GOT3 (cell line): ENCODE results near the gene RHO.

ENCODE experiments used
- DNase-seq: peaks from one replicate; lab custom pipeline; 2025; ENCODE audit warnings: mixed read lengths; lab: John Stamatoyannopoulos, UW

RHO gene

DNA sequence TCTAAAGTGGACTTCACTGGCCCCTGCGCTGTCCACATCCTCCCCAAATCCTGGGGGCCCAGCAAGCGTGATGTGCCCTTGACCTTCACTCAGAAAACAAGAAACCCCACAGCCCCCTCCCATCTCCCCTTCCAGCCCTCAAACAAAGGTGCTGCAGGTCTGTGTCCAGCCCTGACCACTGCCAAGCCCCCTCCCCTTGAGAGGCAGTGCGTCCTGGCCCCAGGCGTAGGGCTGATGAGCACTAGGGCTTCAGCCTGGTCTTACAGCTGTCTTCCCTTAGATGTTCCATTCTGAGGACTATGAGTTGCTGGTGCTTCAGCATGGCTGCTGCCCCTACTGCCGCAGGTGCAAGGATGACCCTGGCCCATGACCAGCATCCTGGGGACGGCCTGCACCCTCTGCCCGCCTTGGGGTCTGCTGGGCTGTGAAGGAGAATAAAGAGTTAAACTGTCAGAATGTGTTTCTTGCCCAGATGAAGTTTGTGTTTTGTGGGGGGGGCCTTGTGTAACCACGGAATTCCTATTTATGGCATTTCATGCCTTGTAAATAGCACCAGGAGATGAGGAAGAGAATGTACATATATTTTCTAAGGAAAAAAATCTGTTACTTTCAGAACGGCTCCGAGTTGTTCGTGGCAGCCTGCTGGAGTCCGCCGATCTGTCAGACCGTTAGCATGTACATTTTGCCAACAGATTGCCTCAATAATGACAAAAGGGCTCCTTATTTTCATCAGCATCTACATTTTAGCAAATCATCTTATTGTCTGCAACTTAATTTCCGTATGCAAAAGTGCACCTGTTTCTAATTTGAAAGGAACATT lies 8.3 kb upstream of the RHO start:
- no peak for DNase-seq

DNA sequence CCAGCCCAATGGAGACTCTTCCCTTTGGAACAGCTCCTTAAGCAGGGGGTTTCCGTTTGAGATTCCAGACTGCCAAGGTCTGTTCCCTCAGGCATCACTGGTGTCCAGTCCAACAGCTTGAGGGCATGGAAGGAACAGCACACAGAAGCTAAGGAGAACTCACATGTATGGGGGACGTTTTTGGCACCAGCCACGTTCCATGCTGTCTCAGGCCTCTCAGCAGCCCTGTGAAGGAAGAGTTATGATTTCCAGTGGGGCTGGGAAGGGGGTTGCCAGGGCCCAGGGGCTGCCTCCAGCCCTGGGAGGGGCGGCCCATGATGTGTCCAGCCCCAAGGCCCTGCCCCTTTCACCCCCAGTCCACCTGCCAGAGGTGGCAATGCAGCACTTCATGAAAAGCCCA lies 7.5 kb upstream of the RHO start:
- no peak for DNase-seq

DNA sequence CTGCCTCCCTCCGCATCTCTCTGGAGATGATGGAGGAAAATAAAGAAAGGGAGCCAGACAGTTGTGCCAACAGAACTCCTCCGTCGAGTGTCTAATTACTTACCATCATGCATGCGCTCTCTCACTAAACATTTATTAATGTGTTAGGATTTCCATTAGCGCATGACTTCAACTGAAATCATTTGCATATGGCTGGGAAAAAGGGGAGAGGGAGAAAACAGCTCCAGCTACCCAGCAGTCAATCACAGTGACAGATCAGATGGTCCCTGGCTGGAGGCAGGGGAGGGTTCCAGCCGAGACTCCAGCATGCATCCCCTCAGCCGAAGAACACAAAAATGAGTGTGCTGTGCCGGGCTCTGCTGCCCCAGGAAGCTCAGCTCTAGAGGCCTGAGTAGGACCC lies 6.8 kb upstream of the RHO start:
- no peak for DNase-seq

DNA sequence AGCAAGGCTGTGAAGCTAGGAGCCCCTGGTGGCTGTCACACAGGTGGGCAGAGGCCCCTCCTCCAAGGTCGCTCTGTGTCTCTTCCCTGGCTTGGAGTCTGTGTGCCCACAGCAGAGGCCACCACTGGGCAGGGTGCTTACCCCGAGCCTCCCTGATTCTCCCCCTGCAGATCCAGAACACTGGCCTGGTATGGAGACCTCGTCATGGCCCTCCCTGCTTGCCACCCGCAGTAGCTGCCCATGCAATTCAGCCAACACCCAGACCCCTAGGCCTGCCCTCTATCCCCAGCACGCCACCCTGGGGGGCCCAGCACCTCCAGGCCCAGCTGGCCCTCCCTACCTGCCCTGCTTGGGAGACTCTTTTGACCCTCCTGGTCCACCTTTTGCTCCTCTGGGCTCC lies 5.5 kb upstream of the RHO start:
- no peak for DNase-seq

DNA sequence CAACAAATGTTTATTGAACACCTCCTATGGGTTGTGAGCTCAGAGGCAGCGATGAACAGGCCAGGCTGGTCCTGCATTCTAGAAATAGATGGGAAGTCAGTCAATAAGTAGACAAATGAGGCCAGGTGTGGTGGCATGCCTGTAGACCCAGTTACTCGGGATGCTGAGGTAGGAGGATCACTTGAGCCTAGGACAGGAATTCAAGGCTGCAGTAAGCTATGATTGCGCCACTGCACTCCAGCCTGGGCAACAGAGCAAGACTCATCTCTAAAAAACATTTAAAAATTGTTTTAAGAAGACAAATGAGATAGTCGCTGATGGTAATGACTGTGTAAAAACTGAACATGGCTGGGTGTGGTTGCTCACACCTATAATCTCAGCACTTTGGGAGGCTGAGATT lies 4.4 kb upstream of the RHO start:
- no peak for DNase-seq

DNA sequence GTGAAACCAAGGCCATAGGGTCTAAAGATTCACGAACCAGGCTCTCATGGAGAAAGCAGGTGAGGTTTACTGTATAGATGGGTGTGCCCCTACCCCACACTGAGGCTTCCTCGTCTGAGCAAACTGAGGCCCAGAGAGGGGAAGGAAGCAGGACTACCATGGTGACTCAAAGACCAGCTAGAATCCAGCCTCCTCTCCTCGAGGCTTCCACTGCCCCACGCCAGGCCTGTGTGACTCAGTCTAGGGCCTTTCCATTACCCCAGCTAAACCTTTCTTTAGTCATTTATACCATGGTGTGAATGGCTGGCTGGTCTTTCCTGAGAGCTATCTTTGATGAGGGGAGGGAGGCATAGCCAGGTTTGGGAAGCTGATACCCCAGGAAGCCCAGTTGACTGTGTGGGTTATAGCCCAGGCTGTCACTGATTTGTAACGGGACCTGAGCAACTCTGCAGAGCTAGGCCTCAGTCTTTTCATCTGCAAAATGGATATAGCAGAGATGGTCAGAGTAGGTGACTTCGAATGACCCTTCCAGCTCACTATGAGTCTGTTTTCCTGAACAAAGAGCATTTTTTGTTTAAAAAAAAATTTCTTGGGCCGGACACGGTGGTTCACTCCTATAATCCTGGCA lies 3.0 kb upstream of the RHO start:
- no peak for DNase-seq

DNA sequence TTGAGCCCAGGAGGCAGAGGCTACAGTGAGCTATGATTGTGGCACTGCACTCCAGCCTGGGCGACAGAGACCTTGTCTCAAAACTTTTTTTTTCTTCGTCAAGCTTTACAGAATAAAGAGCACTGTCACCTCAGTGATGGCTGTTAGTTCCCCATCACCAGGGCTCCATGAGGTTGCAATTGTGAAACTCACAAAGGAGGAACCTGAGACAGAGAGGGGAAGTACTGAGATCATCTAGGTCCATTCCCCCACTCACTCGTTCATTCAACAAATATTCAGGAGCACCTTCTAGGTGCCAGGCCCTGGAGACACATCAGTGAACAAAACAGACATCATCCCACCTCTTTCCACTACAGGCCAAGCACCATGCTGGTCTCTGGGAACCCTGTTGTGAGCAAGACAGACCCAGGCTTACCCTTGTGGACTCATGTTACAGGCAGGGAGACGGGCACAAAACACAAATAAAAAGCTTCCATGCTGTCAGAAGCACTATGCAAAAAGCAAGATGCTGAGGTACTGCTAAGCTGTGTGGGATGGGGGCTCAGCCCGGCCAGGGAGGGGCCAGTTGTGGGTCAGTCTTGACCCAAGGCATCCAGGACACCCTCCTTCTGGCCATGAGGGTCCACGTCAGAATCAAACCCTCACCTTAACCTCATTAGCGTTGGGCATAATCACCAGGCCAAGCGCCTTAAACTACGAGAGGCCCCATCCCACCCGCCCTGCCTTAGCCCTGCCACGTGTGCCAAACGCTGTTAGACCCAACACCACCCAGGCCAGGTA lies 2.1 kb upstream of the RHO start:
- DNase-seq: no peak

DNA sequence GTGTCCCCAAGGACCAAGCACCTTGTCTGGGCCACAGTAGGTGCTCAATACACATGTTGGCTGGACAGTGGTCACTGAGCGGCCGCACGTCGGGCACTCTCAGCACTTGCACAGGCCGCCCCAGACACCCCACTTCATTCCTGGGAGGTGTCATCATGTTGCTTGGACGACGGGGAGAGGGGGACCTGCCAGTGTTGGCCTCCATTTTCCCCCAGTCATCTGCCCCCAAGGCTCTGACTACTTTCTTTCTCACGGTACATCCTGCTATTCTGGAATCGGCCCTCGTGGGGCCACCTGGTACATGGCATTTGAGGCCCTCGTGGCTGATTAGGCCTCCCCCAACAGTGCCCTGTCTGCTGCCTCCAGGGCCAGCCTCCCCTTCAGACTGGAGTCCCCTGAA lies 1.2 kb upstream of the RHO start:
- DNase-seq: no peak

DNA sequence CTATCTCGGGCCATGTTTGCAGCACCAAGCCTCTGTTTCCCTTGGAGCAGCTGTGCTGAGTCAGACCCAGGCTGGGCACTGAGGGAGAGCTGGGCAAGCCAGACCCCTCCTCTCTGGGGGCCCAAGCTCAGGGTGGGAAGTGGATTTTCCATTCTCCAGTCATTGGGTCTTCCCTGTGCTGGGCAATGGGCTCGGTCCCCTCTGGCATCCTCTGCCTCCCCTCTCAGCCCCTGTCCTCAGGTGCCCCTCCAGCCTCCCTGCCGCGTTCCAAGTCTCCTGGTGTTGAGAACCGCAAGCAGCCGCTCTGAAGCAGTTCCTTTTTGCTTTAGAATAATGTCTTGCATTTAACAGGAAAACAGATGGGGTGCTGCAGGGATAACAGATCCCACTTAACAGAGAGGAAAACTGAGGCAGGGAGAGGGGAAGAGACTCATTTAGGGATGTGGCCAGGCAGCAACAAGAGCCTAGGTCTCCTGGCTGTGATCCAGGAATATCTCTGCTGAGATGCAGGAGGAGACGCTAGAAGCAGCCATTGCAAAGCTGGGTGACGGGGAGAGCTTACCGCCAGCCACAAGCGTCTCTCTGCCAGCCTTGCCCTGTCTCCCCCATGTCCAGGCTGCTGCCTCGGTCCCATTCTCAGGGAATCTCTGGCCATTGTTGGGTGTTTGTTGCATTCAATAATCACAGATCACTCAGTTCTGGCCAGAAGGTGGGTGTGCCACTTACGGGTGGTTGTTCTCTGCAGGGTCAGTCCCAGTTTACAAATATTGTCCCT lies 1.2 kb downstream of the RHO start:
- DNase-seq: no peak

DNA sequence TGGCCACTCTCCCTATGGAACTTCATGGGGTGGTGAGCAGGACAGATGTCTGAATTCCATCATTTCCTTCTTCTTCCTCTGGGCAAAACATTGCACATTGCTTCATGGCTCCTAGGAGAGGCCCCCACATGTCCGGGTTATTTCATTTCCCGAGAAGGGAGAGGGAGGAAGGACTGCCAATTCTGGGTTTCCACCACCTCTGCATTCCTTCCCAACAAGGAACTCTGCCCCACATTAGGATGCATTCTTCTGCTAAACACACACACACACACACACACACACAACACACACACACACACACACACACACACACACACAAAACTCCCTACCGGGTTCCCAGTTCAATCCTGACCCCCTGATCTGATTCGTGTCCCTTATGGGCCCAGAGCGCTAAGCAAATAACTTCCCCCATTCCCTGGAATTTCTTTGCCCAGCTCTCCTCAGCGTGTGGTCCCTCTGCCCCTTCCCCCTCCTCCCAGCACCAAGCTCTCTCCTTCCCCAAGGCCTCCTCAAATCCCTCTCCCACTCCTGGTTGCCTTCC lies 1.9 kb downstream of the RHO start:
- DNase-seq: no peak

DNA sequence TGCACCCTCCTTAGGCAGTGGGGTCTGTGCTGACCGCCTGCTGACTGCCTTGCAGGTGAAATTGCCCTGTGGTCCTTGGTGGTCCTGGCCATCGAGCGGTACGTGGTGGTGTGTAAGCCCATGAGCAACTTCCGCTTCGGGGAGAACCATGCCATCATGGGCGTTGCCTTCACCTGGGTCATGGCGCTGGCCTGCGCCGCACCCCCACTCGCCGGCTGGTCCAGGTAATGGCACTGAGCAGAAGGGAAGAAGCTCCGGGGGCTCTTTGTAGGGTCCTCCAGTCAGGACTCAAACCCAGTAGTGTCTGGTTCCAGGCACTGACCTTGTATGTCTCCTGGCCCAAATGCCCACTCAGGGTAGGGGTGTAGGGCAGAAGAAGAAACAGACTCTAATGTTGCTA lies 2.4 kb downstream of the RHO start:
- DNase-seq: no peak

DNA sequence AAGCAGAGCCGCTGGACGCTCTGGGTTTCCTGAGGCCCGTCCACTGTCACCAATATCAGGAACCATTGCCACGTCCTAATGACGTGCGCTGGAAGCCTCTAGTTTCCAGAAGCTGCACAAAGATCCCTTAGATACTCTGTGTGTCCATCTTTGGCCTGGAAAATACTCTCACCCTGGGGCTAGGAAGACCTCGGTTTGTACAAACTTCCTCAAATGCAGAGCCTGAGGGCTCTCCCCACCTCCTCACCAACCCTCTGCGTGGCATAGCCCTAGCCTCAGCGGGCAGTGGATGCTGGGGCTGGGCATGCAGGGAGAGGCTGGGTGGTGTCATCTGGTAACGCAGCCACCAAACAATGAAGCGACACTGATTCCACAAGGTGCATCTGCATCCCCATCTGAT lies 3.3 kb downstream of the RHO start:
- no peak for DNase-seq

DNA sequence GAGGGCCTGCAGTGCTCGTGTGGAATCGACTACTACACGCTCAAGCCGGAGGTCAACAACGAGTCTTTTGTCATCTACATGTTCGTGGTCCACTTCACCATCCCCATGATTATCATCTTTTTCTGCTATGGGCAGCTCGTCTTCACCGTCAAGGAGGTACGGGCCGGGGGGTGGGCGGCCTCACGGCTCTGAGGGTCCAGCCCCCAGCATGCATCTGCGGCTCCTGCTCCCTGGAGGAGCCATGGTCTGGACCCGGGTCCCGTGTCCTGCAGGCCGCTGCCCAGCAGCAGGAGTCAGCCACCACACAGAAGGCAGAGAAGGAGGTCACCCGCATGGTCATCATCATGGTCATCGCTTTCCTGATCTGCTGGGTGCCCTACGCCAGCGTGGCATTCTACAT lies 3.8 kb downstream of the RHO start:
- DNase-seq: no peak

DNA sequence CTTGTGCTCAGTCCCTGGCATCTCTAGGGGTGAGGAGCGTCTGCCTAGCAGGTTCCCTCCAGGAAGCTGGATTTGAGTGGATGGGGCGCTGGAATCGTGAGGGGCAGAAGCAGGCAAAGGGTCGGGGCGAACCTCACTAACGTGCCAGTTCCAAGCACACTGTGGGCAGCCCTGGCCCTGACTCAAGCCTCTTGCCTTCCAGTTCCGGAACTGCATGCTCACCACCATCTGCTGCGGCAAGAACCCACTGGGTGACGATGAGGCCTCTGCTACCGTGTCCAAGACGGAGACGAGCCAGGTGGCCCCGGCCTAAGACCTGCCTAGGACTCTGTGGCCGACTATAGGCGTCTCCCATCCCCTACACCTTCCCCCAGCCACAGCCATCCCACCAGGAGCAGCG lies 5.0 kb downstream of the RHO start:
- DNase-seq: no peak

DNA sequence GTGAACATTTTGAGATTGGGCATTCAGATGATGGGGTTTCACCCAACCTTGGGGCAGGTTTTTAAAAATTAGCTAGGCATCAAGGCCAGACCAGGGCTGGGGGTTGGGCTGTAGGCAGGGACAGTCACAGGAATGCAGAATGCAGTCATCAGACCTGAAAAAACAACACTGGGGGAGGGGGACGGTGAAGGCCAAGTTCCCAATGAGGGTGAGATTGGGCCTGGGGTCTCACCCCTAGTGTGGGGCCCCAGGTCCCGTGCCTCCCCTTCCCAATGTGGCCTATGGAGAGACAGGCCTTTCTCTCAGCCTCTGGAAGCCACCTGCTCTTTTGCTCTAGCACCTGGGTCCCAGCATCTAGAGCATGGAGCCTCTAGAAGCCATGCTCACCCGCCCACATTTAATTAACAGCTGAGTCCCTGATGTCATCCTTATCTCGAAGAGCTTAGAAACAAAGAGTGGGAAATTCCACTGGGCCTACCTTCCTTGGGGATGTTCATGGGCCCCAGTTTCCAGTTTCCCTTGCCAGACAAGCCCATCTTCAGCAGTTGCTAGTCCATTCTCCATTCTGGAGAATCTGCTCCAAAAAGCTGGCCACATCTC lies 6.1 kb downstream of the RHO start:
- no peak for DNase-seq

DNA sequence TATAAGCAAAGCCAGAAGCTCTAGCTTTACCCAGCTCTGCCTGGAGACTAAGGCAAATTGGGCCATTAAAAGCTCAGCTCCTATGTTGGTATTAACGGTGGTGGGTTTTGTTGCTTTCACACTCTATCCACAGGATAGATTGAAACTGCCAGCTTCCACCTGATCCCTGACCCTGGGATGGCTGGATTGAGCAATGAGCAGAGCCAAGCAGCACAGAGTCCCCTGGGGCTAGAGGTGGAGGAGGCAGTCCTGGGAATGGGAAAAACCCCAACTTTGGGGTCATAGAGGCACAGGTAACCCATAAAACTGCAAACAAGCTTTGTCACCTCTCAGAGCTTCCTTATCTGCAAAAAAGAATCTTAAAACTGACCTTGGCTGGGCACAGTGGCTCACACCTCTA lies 6.6 kb downstream of the RHO start:
- no peak for DNase-seq

DNA sequence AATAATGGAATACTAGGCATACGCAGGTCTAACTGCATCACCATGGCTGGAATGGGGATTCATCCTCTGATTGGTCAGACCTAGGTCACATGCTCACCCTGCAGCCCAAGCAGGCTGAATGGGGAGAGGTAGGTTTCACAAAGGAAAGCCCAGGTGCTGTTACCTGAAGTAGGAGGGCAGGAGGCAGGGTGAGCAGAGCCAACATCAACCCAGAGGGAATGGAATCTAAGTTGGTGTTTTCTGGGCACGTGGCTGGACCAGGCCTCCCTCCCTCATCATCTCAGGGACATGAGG lies 7.9 kb downstream of the RHO start:
- DNase-seq: no peak

DNA sequence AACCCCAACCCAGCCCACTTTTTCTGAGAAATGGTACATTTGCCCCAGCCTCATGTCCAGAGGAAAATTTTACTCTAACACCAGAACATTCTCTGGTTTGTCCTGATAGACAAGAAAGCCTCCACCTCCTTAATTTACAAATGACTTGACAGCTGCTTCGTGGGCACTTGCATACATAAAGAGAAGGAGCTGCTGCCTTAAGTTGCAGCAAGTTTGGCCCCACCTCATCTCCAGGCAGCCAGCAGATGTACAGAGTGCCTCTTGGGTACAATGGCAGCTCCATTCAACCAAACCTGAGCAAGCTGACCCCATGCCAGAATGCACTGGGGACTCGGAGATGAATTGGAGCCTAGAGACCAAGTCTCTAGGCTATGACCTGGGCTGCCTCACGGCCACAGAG lies 8.4 kb downstream of the RHO start:
- DNase-seq: no peak

DNA sequence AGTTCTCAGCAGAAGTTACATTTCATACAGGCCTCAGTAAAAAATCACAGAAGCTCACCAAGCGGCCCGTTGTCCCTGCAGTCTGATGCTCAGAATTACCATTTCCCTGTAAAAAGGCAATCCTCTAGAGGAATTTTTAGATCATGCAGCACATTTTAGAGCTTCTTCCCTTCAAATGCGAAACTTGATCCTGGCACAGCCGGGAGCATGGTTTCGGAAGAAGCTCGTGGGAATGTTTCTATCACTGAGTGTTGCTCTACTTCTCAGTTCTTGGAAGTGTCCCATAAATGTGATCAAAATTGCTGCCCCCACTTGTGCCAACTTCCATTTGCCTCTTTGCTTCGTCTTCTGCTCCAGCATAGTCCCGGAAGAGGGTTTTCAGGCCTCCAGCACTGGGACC lies 10.8 kb downstream of the RHO start:
- DNase-seq: no peak

DNA sequence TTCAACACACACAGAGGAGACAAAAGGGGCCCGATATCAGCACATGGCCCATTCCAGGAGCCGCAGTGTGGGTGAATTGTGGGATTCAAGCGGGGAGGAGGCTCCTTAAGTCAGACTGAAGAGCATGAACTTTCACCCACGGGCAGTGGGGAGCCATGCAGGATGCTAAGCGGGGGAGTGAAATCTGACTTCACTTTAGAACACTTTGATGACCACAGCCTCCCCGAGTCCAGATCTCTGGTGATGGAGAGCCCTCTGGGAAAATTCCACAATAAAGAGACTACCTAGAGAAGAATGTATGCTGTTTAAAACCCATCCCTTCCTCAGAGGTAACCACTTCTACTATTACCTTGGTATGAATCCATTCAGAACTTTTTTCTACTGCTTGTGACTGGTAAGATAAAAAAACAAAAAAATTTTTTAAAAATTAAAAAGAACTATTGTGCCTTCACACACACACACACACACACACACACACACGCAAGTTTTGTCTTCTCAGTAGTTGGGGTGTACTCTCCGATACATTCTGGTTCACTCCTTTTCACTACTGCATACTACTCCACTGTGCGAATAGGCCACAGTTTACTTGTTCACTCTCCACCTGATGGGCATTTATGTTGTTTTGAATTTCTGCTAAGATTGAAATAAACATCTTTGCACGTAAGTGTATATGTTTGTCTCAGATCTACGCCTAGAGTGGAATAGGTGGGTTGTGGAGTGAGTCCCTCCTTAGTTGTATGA lies 12.5 kb downstream of the RHO start:
- DNase-seq: no peak

DNA sequence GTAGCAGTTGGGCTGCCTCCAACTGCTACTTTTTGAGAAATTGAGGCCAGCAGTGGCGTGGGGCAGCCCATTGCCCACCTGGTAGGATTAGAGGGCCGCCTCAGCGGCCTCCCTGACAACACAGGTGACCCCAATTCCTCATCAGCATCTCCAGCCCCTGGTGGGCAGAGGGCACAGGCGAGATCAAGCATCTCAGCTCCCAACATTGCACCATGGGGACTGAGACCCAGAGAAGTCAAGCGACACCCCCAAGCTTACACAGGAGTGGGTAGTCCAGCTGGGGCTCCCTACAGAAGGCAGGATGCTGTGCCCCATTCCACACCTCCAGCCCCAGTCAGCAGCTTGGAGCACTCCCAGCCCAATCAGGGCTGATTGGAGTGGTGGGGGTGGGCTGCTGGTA lies 14.3 kb downstream of the RHO start:
- no peak for DNase-seq
